ENCODE data around the gene MMP21.

The MMP21 gene, protein sequence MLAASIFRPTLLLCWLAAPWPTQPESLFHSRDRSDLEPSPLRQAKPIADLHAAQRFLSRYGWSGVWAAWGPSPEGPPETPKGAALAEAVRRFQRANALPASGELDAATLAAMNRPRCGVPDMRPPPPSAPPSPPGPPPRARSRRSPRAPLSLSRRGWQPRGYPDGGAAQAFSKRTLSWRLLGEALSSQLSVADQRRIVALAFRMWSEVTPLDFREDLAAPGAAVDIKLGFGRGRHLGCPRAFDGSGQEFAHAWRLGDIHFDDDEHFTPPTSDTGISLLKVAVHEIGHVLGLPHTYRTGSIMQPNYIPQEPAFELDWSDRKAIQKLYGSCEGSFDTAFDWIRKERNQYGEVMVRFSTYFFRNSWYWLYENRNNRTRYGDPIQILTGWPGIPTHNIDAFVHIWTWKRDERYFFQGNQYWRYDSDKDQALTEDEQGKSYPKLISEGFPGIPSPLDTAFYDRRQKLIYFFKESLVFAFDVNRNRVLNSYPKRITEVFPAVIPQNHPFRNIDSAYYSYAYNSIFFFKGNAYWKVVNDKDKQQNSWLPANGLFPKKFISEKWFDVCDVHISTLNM

GRCh38 chr10:125775491-125776106 is at the start of gene MMP21:
Gene MMP21 (minus strand): TSS chr10:125775821. CDS start chr10:125775821, 0 bp downstream.
- DNase-seq (ENCODE audit: low spot score), result no peak

DNA sequence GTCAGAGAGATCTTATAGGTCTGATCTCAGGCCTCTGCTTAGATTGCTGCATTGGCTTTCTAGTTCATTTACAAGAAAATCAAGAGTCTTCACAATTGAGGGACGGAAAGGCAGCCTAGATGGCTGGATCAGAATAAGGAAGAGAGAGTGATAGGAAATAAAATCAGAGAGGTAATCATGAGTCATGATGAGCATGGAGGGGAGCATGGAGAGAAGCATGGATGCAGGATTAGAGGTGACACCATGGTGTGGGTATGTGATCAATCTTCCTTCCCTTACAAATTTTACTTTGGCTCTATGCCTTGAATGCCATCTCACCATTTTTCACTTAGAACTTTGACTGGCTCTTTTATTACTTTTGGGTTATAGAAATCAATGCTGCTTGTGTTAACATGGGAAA is 49.1 kb upstream of the MMP21 start:
- DNase-seq (ENCODE audit: low spot score), result no peak

GRCh38 chr10:125823663-125824251 is 48.1 kb upstream of the MMP21 start:
- DNase-seq (ENCODE audit: low spot score), result no peak

- DNase-seq (ENCODE audit: low spot score), result peak; percentile 94
Observed at GRCh38 chr10:125822878-125823662, 47.4 kb upstream of the MMP21 start, which contains the start of the genes BCCIP and UROS. Gene BCCIP (plus strand): TSS chr10:125823546. CDS start chr10:125823558, 12 bp downstream. Gene UROS (minus strand): TSS chr10:125823258. CDS start chr10:125816499, 6,759 bp downstream.

GRCh38 chr10:125820701-125821100 is 45.1 kb upstream of the MMP21 start:
- no peak for DNase-seq (ENCODE audit: low spot score)

DNA sequence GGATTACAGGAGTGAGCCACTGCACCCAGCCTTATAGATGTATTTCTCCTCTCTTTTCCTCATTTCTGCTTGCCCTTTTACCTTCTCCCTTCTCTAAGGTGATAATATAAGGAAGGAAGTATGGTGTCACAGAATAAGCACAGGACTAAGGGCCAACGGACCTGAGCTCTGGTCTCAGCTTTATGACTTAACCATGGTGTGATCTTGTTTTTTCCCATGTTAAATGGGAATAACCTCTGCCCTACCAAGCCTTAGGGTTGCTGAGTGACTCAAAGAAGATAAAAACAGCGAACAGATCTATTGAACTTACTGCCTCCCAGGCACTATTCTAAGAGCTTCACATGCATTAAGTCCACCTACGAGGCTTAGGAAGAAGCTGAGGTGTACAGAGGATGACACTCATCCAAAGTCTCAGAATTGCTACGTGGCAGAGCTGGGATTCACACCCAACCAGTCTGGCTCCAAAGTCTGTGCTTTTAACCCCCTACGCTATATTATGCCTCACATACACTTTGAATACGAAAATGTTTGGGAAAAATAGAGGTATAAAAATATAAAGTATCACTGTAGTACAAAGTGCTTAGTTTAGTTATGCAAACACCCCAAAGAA is 41.8 kb upstream of the MMP21 start:
- DNase-seq (ENCODE audit: low spot score), result no peak

DNA sequence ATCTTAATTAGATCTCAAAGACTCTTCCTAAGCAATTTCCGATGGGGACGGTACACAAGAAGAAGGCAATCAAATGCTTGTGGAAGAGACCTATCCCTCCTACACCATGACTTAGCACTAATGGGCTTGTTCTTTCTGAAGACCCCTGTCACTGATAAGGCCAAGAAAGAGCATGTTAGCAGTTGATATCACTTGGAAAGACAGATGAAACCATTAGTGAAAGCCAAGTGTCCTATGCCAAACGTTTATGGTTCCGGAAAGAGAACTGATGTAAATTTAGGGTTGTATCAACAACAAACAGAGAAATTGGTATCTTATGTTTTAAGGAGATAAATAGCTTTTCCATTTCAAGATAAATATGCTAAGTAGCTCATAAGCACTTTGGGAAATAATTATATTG is 40.9 kb upstream of the MMP21 start:
- DNase-seq (ENCODE audit: low spot score), result no peak

DNA sequence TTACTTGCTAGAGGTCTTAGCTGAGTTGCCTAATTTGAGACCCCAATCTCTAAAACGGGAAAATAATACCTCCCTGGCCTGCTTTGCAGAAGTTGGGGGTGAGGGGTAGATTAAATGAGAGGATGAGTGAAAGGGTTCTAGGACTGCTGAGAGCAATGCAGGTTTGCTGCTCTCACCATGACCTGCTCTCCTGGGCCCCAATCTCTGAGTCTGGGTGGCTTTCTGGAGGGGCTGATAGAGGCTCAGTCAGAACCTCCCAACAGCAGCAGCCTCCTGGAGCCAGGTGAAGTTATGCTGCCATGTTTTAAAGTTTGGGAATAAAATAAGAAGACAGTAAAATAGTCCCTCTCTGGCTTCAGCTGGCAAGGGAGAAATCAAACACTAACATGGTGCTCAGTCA is 40.1 kb upstream of the MMP21 start:
- DNase-seq (ENCODE audit: low spot score), result no peak

DNA sequence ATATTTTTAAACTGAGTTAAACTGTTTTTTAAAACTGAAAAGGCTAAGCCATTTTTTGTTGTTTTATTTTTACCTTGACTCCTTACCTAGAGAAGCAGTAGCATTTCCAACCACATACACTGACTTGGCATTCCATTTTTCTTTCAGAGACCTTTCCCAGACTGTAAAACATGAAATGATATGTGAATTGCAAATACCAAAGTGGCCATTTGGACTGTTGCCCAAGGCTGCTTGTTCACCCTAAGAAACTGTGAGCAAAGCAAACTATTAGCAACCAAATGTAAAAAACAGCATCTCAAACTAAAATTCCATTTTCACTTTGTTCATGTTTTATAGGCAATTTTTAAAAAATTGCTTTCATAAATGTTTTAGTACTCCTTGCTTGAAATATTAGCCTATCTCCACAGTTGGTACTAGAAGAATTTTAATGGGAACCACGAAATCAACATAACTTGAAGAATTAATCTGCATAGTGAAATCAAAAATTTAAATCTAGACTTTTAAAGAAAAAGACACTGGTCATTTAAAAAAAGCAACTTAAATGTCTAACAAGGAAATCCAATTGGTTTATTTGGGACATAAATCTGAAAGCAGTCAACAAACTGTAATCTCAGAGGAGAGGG is 36.6 kb upstream of the MMP21 start:
- DNase-seq (ENCODE audit: low spot score), result no peak

GRCh38 chr10:125811251-125811650 is 35.6 kb upstream of the MMP21 start:
- DNase-seq (ENCODE audit: low spot score), result no peak

DNA sequence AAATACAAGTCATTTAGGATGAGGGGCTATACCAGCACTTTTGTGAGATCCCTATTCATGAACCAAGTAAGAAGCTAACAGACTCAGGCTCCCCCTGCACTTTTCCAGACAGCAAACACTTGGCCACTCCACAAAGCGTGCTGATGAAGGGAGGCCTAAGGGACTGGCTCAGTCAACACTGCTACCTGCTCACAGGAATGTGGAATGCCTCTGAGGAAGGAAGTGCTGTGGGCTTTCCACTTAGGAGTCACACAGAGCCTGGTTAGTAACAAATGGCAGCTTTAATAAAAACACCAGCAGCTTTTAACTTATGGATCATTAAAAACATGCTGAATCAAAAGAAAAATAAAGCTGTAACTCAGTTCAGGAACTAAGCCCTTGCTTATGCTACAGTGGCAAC is 32.4 kb upstream of the MMP21 start:
- no peak for DNase-seq (ENCODE audit: low spot score)

- no peak for DNase-seq (ENCODE audit: low spot score)
Observed at GRCh38 chr10:125802739-125803138, 27.1 kb upstream of the MMP21 start.

GRCh38 chr10:125802131-125802530 is 26.5 kb upstream of the MMP21 start:
- DNase-seq (ENCODE audit: low spot score), result no peak

DNA sequence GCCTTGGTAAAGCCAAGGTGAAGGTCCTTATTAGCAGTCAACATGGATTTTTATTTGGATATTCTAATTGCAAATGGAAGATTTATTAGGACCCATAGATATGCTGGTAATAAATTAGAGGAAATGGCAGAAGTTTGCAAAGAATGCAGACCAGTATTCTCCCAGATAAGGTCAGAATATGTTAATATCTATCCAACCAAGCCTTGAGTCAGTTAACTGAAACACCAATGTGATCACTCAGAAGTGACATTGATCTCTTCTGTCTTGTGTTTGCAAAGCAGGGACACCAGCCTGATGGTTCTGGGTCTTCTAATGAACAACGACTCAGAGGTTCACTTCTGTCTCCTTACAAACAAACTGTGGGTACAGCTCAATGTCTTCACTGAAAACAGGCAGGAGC is 26.0 kb upstream of the MMP21 start:
- no peak for DNase-seq (ENCODE audit: low spot score)

- no peak for DNase-seq (ENCODE audit: low spot score)
Observed at GRCh38 chr10:125799451-125800182, 24.0 kb upstream of the MMP21 start.

GRCh38 chr10:125797994-125798662 is 22.5 kb upstream of the MMP21 start:
- DNase-seq (ENCODE audit: low spot score), result peak; percentile 52

DNA sequence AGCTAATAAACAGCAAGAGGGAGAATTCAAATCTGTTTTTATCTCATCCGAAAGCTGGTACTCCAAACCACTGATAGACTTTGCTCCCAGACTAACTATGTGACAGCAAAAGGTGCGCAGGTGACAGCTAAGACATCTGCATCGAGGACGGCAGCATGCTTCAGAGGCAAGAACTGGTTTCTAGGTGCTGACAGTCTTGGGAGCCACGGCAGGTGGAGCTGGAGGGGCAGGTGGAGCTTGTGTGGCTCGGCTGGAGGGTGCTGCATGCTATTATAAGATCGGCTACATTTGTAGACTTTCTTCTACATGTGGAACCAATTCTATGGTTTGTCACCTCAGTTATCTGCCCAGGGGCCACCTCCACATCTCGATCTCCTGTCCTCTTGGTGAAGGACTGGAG is 21.8 kb upstream of the MMP21 start:
- DNase-seq (ENCODE audit: low spot score), result peak; percentile 14

DNA sequence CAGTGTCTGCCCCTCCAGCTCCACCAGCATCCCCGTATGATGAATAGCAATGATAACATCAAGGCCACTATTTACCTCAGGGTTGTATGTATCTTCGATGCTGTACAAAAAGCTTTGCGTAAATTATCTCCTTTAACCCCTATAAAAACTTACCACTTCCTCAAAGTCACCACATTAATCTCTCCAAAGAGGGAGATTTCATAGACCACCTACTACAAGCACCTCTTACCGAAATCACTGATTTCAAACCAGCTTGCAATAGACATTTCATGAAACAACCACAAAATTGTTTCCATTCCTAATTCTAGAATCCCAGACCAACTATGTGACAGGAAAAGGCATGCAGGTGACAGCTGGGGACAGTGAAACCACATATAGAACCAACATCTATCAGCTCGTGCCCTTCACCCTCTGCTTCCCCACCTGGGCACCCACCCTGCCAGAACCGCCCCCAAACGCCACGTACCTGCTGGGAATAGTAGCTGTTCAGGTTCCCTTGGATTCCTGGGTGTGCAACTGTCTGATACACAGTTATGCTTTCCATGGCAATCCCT is 20.1 kb upstream of the MMP21 start:
- no peak for DNase-seq (ENCODE audit: low spot score)

GRCh38 chr10:125795128-125795527 is 19.5 kb upstream of the MMP21 start:
- peak; percentile 40 for DNase-seq (ENCODE audit: low spot score)

Data from left forelimb (tissue), 1 donor.